HG03432 (cell line): Measurements from ENCODE around the gene MRPL54.
"Not testable (repeated sequence)": the region's sequence is repeated elsewhere in the genome, so short reads cannot be mapped to it uniquely, and the experiment has no call there.

ENCODE experiments used
- ATAC-seq: cut with Tn5 transposase; IDR thresholded peaks from one replicate; pipeline ENCODE4 v1.9.1; 2021; ENCODE audit warnings: mild to moderate bottlenecking, moderate library complexity; ENCODE audit not compliant: unreplicated experiment

Gene MRPL54

GRCh38 chr19:3738477-3739220 is 23.8 kb upstream of the MRPL54 start:
- ATAC-seq: no peak

- ATAC-seq: no peak
Measured at GRCh38 chr19:3740431-3740830, 22.1 kb upstream of the MRPL54 start.

- no peak for ATAC-seq
Measured at GRCh38 chr19:3743486-3743885, 19.0 kb upstream of the MRPL54 start.

- no peak for ATAC-seq
Measured at GRCh38 chr19:3745363-3746045, 17.0 kb upstream of the MRPL54 start.

- no peak for ATAC-seq
Measured at GRCh38 chr19:3746371-3747056, 16.0 kb upstream of the MRPL54 start.

- ATAC-seq: no peak
Measured at GRCh38 chr19:3748965-3749364, 13.5 kb upstream of the MRPL54 start.

GRCh38 chr19:3750211-3750610 is 12.3 kb upstream of the MRPL54 start:
- no peak for ATAC-seq

GRCh38 chr19:3751236-3751635 is 11.2 kb upstream of the MRPL54 start:
- no peak for ATAC-seq

GRCh38 chr19:3752492-3752891 is 10.0 kb upstream of the MRPL54 start:
- ATAC-seq: no peak

- no peak for ATAC-seq
Measured at GRCh38 chr19:3753631-3754410, 8.7 kb upstream of the MRPL54 start.

GRCh38 chr19:3757705-3758104 is 4.8 kb upstream of the MRPL54 start:
- not testable (repeated sequence) for ATAC-seq

- ATAC-seq: not testable (repeated sequence)
Measured at GRCh38 chr19:3758297-3758696, 4.2 kb upstream of the MRPL54 start.

- no peak for ATAC-seq
Measured at GRCh38 chr19:3759482-3760254, 2.8 kb upstream of the MRPL54 start.

GRCh38 chr19:3760871-3761361 is 1.6 kb upstream of the MRPL54 start:
- no peak for ATAC-seq

- peak; percentile 55 for ATAC-seq
Measured at GRCh38 chr19:3761382-3762129, 926 bp upstream of the MRPL54 start, which contains the start of gene APBA3. Gene APBA3, minus strand, starts transcription at chr19:3761692. Its CDS starts 1,428 bp downstream, at chr19:3760264.

- no peak for ATAC-seq
Measured at GRCh38 chr19:3762130-3762473, 380 bp upstream of the MRPL54 start.

- no peak for ATAC-seq
Measured at GRCh38 chr19:3765121-3765520, 2.6 kb downstream of the MRPL54 start.

GRCh38 chr19:3765757-3766156 is 3.3 kb downstream of the MRPL54 start:
- not testable (repeated sequence) for ATAC-seq

- ATAC-seq: no peak
Measured at GRCh38 chr19:3766520-3766919, 4.0 kb downstream of the MRPL54 start.
